H9 (cell line): ENCODE results near the gene COPS6. TPM values are rescaled to one million over a fixed set of nuclear protein-coding genes. Genes with fewer than 3 reads are reported as not detected.

ENCODE experiments used
- DNase-seq: peaks from one replicate; pipeline ENCODE4 v3.0.0-alpha.2; 2017
- H2AFZ ChIP-seq: one replicate; pipeline ENCODE4 v1.6.1; 2013; ENCODE audit warnings: mild to moderate bottlenecking, low read length, control low read depth, moderate library complexity
- H2AK5ac ChIP-seq: 2 replicates; pipeline ENCODE4 v1.6.1; 2013; ENCODE audit warnings: low read length, control low read depth, mixed read lengths; ENCODE audit not compliant: insufficient read length
- H2BK120ac ChIP-seq: one replicate; pipeline ENCODE4 v1.6.1; 2013; ENCODE audit warnings: low read depth, mild to moderate bottlenecking, low read length, control low read depth, inconsistent platforms; ENCODE audit not compliant: poor library complexity, severe bottlenecking
- H2BK12ac ChIP-seq: 2 replicates; pipeline ENCODE4 v1.6.1; 2013; ENCODE audit warnings: low read length, control low read depth, mixed read lengths, low read depth; ENCODE audit not compliant: insufficient read length
- H2BK15ac ChIP-seq: 2 replicates; pipeline ENCODE4 v1.6.1; 2013; ENCODE audit warnings: low read depth, low read length, control low read depth
- H2BK20ac ChIP-seq: one replicate; pipeline ENCODE4 v1.6.1; 2013; ENCODE audit warnings: low read depth, mild to moderate bottlenecking, low read length, control low read depth, inconsistent platforms; ENCODE audit not compliant: poor library complexity, severe bottlenecking
- H2BK5ac ChIP-seq: 2 replicates; pipeline ENCODE4 v1.6.1; 2013; ENCODE audit warnings: low read length, control low read depth, mixed read lengths; ENCODE audit not compliant: insufficient read length
- H3K14ac ChIP-seq: 2 replicates; pipeline ENCODE4 v1.6.1; 2013; ENCODE audit warnings: low read length, control low read depth; ENCODE audit not compliant: insufficient read depth
- H3K18ac ChIP-seq: 2 replicates; pipeline ENCODE4 v1.6.1; 2013; ENCODE audit warnings: low read depth, mild to moderate bottlenecking, mixed read lengths, low read length, control low read depth; ENCODE audit not compliant: insufficient read length
- H3K23ac ChIP-seq: 2 replicates; pipeline ENCODE4 v1.6.1; 2013; ENCODE audit warnings: low read length, control low read depth, mixed read lengths, low read depth; ENCODE audit not compliant: insufficient read length
- H3K23me2 ChIP-seq: 2 replicates; pipeline ENCODE4 v1.6.1; 2013; ENCODE audit warnings: low read depth, mild to moderate bottlenecking, mixed read lengths, low read length, control low read depth; ENCODE audit not compliant: insufficient read length, poor library complexity, severe bottlenecking
- H3K27ac ChIP-seq: 2 replicates; pipeline ENCODE4 v1.5.1; 2013; ENCODE audit warnings: low read length, control low read depth, mixed read lengths, low read depth; ENCODE audit not compliant: insufficient read length
- H3K27me3 ChIP-seq: 2 replicates; pipeline ENCODE4 v1.6.1; 2013; ENCODE audit warnings: low read length, control low read depth, inconsistent platforms; ENCODE audit not compliant: insufficient read depth
- H3K4ac ChIP-seq: 2 replicates; pipeline ENCODE4 v1.6.1; 2013; ENCODE audit warnings: low read depth, mild to moderate bottlenecking, control low read depth, inconsistent platforms, low read length, moderate library complexity
- H3K4me1 ChIP-seq: 2 replicates; pipeline ENCODE4 v1.6.1; 2013; ENCODE audit warnings: low read length, control low read depth, inconsistent platforms; ENCODE audit not compliant: insufficient read depth
- H3K4me2 ChIP-seq: 2 replicates; pipeline ENCODE4 v1.6.1; 2013; ENCODE audit warnings: low read length, control low read depth, mixed read lengths; ENCODE audit not compliant: insufficient read length, insufficient read depth
- H3K56ac ChIP-seq: 2 replicates; pipeline ENCODE4 v1.6.1; 2013; ENCODE audit warnings: low read depth, mild to moderate bottlenecking, mixed read lengths, low read length, control low read depth; ENCODE audit not compliant: insufficient read length
- H3K79me1 ChIP-seq: 2 replicates; pipeline ENCODE4 v1.6.1; 2013; ENCODE audit warnings: low read depth, mild to moderate bottlenecking, moderate library complexity, low read length, control low read depth, inconsistent platforms; ENCODE audit not compliant: insufficient read depth, poor library complexity, severe bottlenecking
- H3K79me2 ChIP-seq: 2 replicates; pipeline ENCODE4 v1.6.1; 2013; ENCODE audit warnings: low read length, control low read depth, inconsistent platforms; ENCODE audit not compliant: insufficient read depth
- H3K9ac ChIP-seq: 2 replicates; pipeline ENCODE4 v1.6.1; 2013; ENCODE audit warnings: low read length, control low read depth, mixed read lengths; ENCODE audit not compliant: insufficient read length; ENCODE audit errors: extremely low read depth
- H3K9me3 ChIP-seq: one replicate; pipeline ENCODE4 v1.6.1; 2013; ENCODE audit warnings: low read depth, low read length, inconsistent platforms; ENCODE audit not compliant: control insufficient read depth
- H3T11ph ChIP-seq: one replicate; pipeline ENCODE4 v1.6.1; 2013; ENCODE audit warnings: mild to moderate bottlenecking, low read length, control low read depth, inconsistent platforms
- H4K20me1 ChIP-seq: one replicate; pipeline ENCODE4 v1.6.1; 2013; ENCODE audit not compliant: control insufficient read depth, insufficient read length, insufficient read depth
- H4K5ac ChIP-seq: 2 replicates; pipeline ENCODE4 v1.6.1; 2013; ENCODE audit warnings: low read depth, mild to moderate bottlenecking, mixed read lengths, low read length, control low read depth; ENCODE audit not compliant: insufficient read length
- H4K8ac ChIP-seq: replicated peaks from 2 replicates; pipeline ENCODE4 v1.6.1; 2013; ENCODE audit warnings: low read length, control low read depth, mixed read lengths, low read depth; ENCODE audit not compliant: insufficient read length
- H4K91ac ChIP-seq: 2 replicates; pipeline ENCODE4 v1.6.1; 2013; ENCODE audit warnings: low read depth, mild to moderate bottlenecking, moderate library complexity, mixed read lengths, low read length, control low read depth; ENCODE audit not compliant: insufficient read length
- H3K27ac Mint-ChIP-seq, 3 experiments: 2 replicates in 2 of 3; 3 replicates in 1 of 3; pipeline ENCODE4 v1.8.0; 2020 to 2021; ENCODE audit warnings: mixed read lengths in 3 of 3, mild to moderate bottlenecking in 1 of 3, moderate library complexity in 1 of 3
- H3K27me3 Mint-ChIP-seq: 2 replicates; pipeline ENCODE4 v1.8.0; 2021; ENCODE audit warnings: low read depth, mild to moderate bottlenecking, moderate library complexity, mixed read lengths
- H3K36me3 Mint-ChIP-seq, 3 experiments: 2 replicates in 2 of 3; 3 replicates in 1 of 3; pipeline ENCODE4 v1.8.0; 2020 to 2021; ENCODE audit warnings: low read depth in 3 of 3, mixed read lengths in 3 of 3; ENCODE audit not compliant: insufficient read depth in 1 of 3
- H3K4me1 Mint-ChIP-seq, 2 experiments: 2 replicates each; pipeline ENCODE4 v1.8.0; 2020; ENCODE audit warnings: mixed read lengths in 2 of 2
- H3K4me3 Mint-ChIP-seq, 2 experiments: 2 replicates in 1 of 2; 3 replicates in 1 of 2; pipeline ENCODE4 v1.8.0; 2020 to 2021; ENCODE audit warnings: mild to moderate bottlenecking in 2 of 2, mixed read lengths in 2 of 2, moderate library complexity in 1 of 2
- H3K9me3 Mint-ChIP-seq, 2 experiments: 2 replicates in 1 of 2; 3 replicates in 1 of 2; pipeline ENCODE4 v1.8.0; 2020; ENCODE audit warnings: mild to moderate bottlenecking in 2 of 2, mixed read lengths in 2 of 2, moderate library complexity in 1 of 2
- CTCF ChIP-seq: fragments of 200-600 bp; sonication (generic); conservative IDR thresholded peaks from 3 replicates; pipeline ENCODE4 v1.8.0; 2021; ENCODE audit warnings: antibody characterized with exemption, mild to moderate bottlenecking
- WGBS: extraction: QIAGEN DNeasy Blood & Tissue Kit; methylation state at CpG from one replicate; pipeline ENCODE4 v1.1.7; 2013; ENCODE audit warnings: missing lambda C conversion rate, low lambda C conversion rate, mixed read lengths; ENCODE audit not compliant: insufficient read length; ENCODE audit errors: extremely low coverage; 5-methylcytosine and 5-hydroxymethylcytosine counted together
- total RNA-seq: library from RNA; stranded (reverse); gene quantifications from 2 replicates; pipeline ENCODE4 v1.2.1, GENCODE V29; 2021

COPS6 gene
- total RNA-seq, 1 experiment from 2014 or later = 140 TPM

GRCh38 chr7:100130608-100131453, 42.1 kb downstream of the COPS6 start:
- no peak overlapping the region for H2BK12ac ChIP-seq
- H3K9ac ChIP-seq = no peak overlapping the region
- H3T11ph ChIP-seq = no peak overlapping the region
- H2BK120ac ChIP-seq = no peak overlapping the region
- peaks cover 35% of the 10 kb centered on the region for H3K27me3 Mint-ChIP-seq
- H3K4me1 Mint-ChIP-seq = peaks cover 10 to 11% of the 10 kb centered on the region in 2 experiments
- peak; percentile 93 for DNase-seq
- H3K14ac ChIP-seq = no peak overlapping the region; the same call in 1 of the 2 replicates
- peaks cover 15% of the 10 kb centered on the region for H3K23me2 ChIP-seq
- WGBS = no CpG with 5 or more reads among the region's 24 CpGs
- peaks cover 4% of the 10 kb centered on the region; the same call in 1 of the 2 replicates for H3K4me1 ChIP-seq
- H3K79me2 ChIP-seq = no peaks in the 10 kb centered on the region
- H4K20me1 ChIP-seq = no peaks in the 10 kb centered on the region
- H3K9me3 ChIP-seq = no peaks in the 10 kb centered on the region
- no peak overlapping the region for H2BK20ac ChIP-seq
- no peak overlapping the region for H3K4ac ChIP-seq
- H4K5ac ChIP-seq = no peak overlapping the region
- H3K36me3 Mint-ChIP-seq = no peaks in the 10 kb centered on the region
- peak overlapping the region; percentile 7 for H2AFZ ChIP-seq
- no peak overlapping the region for H3K56ac ChIP-seq
- H3K27me3 ChIP-seq = no peaks in the 10 kb centered on the region; the same call in 1 of the 2 replicates
- H4K91ac ChIP-seq = no peak overlapping the region
- no peak overlapping the region for H3K23ac ChIP-seq
- peak overlapping the region in 1 of 2 experiments; percentile 23; a peak in 3 of 5 replicates for H3K4me3 Mint-ChIP-seq
- H4K8ac ChIP-seq = no peak overlapping the region
- H3K79me1 ChIP-seq = no peaks in the 10 kb centered on the region
- peak overlapping the region; percentile 45 for H3K4me2 ChIP-seq
- H3K27ac Mint-ChIP-seq = no peak overlapping the region
- no peaks in the 10 kb centered on the region for H3K9me3 Mint-ChIP-seq
- no peak overlapping the region for H2AK5ac ChIP-seq
- H2BK15ac ChIP-seq = no peak overlapping the region
- TF ChIP-seq CTCF = peak; percentile 97
- H3K27ac ChIP-seq = no peak overlapping the region
- no peak overlapping the region for H3K18ac ChIP-seq
- H2BK5ac ChIP-seq = no peak overlapping the region
